ENCODE results near the gene C1GALT1.

The C1GALT1 gene

DNA sequence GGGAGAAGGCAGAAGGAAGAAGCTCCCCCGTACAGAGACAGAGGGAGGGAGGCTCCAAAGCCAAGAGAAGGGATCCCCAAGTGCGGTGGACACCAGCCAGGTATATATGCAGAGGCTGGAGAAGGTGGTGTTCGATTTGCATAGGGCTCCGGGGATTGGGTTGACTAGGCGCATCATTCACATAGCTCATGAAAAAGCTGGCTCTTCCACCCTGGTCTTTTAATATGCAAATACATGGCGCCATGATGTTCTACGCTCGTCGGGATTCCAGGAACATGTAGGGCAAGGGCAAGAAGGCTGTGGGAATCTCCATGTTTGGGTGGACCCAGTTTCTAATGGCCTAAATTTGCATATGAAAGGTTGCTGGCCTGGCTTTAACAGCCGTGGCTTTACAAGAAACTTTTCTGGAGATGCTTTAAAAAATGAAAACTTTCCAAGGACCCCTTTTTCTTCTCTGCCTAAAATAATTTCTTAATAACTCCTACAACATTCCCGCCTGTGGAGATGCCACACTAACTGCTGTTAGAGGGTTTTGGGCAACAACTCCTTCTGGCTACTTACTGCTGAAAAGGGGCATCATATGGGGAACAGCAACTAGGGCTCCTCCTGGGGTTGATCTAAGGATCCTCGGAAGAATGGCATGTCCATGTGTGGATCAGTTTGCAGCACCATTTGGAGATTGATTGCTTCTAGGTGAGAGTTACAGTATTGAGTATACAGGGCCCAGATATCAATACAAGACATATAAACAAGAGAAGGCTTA is 28.3 kb downstream of the C1GALT1 start:
- Mint-ChIP-seq H3K4me1 (peaks cover 33% of the 10 kb centered on the region), H3K27me3 (ENCODE audit: low read depth, poor library complexity) (peaks cover 3% of the 10 kb centered on the region), H3K36me3 (ENCODE audit: low read depth) (peaks cover 56% of the 10 kb centered on the region), H3K4me3 (no peak overlapping the region), H3K27ac (no peak overlapping the region), H3K9me3 (peaks cover 36% of the 10 kb centered on the region)
- DNase-seq = no peak
- TF ChIP-seq, protein P1, sequence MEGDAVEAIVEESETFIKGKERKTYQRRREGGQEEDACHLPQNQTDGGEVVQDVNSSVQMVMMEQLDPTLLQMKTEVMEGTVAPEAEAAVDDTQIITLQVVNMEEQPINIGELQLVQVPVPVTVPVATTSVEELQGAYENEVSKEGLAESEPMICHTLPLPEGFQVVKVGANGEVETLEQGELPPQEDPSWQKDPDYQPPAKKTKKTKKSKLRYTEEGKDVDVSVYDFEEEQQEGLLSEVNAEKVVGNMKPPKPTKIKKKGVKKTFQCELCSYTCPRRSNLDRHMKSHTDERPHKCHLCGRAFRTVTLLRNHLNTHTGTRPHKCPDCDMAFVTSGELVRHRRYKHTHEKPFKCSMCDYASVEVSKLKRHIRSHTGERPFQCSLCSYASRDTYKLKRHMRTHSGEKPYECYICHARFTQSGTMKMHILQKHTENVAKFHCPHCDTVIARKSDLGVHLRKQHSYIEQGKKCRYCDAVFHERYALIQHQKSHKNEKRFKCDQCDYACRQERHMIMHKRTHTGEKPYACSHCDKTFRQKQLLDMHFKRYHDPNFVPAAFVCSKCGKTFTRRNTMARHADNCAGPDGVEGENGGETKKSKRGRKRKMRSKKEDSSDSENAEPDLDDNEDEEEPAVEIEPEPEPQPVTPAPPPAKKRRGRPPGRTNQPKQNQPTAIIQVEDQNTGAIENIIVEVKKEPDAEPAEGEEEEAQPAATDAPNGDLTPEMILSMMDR (IDR thresholded peaks at IDR 0.05) = no peak

DNA sequence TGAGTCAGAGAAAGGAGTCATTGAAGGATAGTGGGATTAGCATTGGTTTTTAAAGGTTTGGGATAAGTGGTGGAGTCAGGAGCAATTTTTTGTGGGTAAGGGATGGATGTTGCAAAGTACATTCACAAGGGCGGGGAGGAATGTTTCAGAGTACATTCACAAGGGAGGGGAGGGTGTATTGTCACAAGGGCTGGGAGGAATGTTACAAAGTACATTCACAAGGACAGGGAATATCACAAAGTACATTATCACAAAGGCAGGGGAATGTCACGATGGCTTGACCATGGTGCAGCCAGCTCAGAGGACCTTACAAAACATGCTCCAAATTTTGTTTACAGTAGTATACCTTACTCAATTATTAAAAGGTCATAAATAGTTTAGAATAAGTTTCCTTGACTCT is 30.3 kb downstream of the C1GALT1 start:
- Mint-ChIP-seq H3K27ac (no peak overlapping the region), H3K36me3 (ENCODE audit: low read depth) (peaks cover 48% of the 10 kb centered on the region), H3K27me3 (ENCODE audit: low read depth, poor library complexity) (peaks cover 8% of the 10 kb centered on the region), H3K4me3 (no peak overlapping the region), H3K9me3 (peaks cover 19% of the 10 kb centered on the region), H3K4me1 (peaks cover 38% of the 10 kb centered on the region)
- DNase-seq = no peak
- TF ChIP-seq, protein P1 (IDR thresholded peaks at IDR 0.05) = no peak

DNA sequence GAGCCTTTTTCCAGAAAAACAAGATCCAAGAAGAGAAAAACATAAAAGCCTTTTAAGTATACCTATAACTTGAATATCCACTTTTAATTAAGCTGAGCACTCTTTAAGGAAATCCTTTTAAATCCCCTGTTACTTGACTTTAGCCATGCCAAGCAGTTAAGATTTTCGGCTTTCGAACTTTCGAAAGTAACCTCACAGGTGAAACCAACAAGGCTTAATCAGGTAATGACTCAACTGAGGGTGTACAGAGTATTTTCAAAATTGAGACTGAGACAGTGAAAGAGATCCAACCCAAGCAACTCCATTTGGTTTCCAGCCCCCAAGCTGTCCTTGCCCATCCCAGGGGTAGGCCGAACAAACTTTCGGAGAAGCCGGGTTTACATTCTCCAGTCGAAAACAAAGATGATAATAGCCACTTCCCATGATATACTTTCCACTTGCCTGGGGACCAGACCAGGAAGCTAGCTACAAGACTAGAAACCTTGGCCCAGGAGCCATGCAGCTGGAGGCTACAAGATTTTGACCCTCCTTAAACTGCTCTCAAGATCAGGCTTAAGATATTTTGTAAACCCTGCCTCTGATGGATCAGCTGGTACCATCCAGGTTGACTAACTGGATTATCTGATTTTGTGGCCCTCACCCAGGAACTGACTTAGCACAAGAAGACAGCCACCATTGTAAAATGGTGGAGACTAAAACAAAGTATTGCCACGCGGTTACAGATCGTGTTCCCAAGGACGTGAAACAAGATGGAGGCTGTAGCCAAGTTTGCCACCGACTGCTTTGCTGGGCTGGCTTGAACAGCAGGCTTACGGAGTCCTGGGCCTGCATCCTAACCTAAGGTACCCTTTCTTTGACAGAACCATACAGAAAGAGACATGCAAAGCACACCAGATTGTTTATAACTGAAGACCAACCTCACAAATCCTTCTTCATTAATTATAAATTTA is 32.3 kb downstream of the C1GALT1 start:
- H3K27me3 Mint-ChIP-seq (ENCODE audit: low read depth, poor library complexity) = peaks cover 8% of the 10 kb centered on the region
- no peak overlapping the region for H3K4me3 Mint-ChIP-seq
- DNase-seq = no peak
- peaks cover 51% of the 10 kb centered on the region for H3K36me3 Mint-ChIP-seq (ENCODE audit: low read depth)
- peaks cover 18% of the 10 kb centered on the region for H3K9me3 Mint-ChIP-seq
- H3K27ac Mint-ChIP-seq = peak overlapping the region; percentile 40
- TF ChIP-seq, protein P1 (IDR thresholded peaks at IDR 0.05) = no peak
- peaks cover 33% of the 10 kb centered on the region for H3K4me1 Mint-ChIP-seq

GRCh38 chr7:7216279-7216678 is 33.9 kb downstream of the C1GALT1 start:
- Mint-ChIP-seq H3K27me3 (ENCODE audit: low read depth, poor library complexity) (peaks cover 8% of the 10 kb centered on the region), H3K4me3 (no peak overlapping the region), H3K27ac (peak overlapping the region; percentile 23), H3K36me3 (ENCODE audit: low read depth) (peaks cover 47% of the 10 kb centered on the region), H3K9me3 (peaks cover 16% of the 10 kb centered on the region), H3K4me1 (peaks cover 25% of the 10 kb centered on the region)
- DNase-seq = no peak
- TF ChIP-seq, protein P1 (IDR thresholded peaks at IDR 0.05) = no peak

- Mint-ChIP-seq H3K27ac (no peak overlapping the region), H3K4me1 (peaks cover 34% of the 10 kb centered on the region), H3K27me3 (ENCODE audit: low read depth, poor library complexity) (peaks cover 8% of the 10 kb centered on the region), H3K36me3 (ENCODE audit: low read depth) (peaks cover 52% of the 10 kb centered on the region), H3K9me3 (peaks cover 13% of the 10 kb centered on the region), H3K4me3 (no peak overlapping the region)
- TF ChIP-seq, protein P1 (IDR thresholded peaks at IDR 0.05) = no peak
- no peak for DNase-seq
Measured at GRCh38 chr7:7219216-7219615, 36.9 kb downstream of the C1GALT1 start.
